DOHH2 (cell line): ENCODE measurements around the gene SLC25A1.

Experiments used
- EZH2phosphoT487 ChIP-seq: fragments of 200-600 bp; sonication (generic); IDR thresholded peaks from 2 replicates; pipeline ENCODE4 v1.6.1; 2017; ENCODE audit warnings: borderline replicate concordance, mild to moderate bottlenecking, antibody characterized with exemption, low read length, moderate library complexity, mixed read lengths
- TF ChIP-seq, protein P1 (sequence below): fragments of 200-600 bp; sonication (generic); IDR thresholded peaks from one replicate; pipeline ENCODE4 v1.5.1; 2014; ENCODE audit warnings: antibody characterized with exemption, mild to moderate bottlenecking, low read depth, low read length; ENCODE audit not compliant: poor library complexity, severe bottlenecking

DNA sequence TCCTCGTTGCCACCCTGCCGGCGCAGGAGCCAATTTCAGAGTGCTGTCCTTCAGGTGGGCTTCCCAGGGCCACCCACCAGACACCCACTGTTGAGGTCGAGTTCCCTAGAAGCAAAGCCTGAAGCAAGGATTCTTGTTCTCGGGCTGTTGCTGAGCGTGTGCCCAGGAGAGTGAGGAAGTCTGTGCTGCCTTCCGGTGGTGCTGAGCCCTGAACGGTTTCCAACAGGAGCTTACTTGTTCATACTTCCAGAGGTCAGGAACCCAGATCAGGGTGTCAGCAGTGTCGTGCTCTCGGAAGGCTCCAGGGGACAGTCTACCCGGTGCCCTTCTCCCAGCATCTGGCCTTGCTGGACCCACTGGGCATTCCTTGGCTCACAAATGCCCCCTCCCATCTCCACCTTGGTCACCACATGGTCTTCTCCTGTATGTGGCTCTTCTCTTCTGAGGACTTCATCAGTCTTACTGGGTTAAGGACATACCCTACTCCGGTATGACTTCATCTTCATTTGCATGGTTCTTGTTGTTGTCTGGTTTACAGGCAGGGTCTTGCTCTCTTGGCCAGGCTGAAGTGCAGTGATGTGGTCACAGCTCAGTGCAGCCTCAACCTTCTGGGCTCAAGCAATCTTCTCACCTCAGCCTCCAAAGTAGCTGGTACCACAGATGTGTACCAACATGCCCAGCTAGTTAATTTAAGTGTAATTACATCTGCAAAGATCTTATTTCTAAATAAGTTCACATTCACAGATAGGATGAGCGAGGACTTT is 11.2 kb downstream of the SLC25A1 start:
- TF ChIP-seq, protein P1, sequence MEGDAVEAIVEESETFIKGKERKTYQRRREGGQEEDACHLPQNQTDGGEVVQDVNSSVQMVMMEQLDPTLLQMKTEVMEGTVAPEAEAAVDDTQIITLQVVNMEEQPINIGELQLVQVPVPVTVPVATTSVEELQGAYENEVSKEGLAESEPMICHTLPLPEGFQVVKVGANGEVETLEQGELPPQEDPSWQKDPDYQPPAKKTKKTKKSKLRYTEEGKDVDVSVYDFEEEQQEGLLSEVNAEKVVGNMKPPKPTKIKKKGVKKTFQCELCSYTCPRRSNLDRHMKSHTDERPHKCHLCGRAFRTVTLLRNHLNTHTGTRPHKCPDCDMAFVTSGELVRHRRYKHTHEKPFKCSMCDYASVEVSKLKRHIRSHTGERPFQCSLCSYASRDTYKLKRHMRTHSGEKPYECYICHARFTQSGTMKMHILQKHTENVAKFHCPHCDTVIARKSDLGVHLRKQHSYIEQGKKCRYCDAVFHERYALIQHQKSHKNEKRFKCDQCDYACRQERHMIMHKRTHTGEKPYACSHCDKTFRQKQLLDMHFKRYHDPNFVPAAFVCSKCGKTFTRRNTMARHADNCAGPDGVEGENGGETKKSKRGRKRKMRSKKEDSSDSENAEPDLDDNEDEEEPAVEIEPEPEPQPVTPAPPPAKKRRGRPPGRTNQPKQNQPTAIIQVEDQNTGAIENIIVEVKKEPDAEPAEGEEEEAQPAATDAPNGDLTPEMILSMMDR, result no peak
- TF ChIP-seq EZH2phosphoT487, result no peak
